ENCODE data around the gene EXOC6B.

The EXOC6B gene

DNA sequence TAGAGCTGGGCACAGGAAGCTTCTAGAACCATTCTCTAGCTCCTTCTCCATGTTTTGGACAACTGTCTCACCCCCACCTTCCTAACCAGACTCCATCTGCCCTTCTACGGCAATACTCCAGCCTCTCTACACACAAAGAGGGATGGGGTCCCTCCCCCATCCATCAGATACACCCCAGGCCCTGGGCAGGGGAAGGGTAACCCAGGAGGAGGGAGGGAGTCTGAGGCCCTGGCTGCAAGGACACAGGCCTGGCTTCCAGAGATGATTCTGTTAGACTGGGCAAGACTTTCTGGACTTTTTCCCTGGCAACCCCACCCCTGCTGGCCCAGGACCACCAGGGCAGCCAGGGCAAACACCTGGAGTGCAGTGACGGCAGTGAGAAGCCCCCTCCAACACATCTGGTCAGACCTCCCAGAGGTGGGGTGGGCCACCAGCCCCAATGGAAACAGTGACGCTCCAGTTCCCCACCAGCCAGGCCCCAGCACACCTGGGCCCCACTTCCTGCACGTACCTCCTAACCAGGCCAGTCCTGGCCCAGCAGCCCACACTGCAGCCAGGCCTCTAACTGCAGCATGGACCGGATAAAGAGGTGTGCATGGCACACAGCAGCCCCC lies 684.7 kb downstream of the EXOC6B start:
- DNase-seq, result no peak

DNA sequence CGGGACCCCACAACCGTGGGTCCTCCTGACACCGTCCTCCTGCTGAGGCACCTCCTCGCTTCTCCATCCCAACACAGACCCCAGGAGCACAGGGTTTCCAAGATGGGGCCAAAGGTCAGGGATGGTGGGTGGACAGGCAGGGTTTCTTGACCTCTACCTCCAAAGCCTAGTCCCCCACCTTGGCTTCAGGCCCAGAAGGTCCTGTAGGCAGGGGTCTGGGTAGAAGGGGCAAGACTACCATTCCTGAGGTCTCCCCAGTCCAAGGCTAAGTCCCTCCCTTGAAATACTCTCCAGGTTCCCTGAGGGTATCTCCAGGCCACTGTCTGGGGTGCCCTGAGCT lies 685.2 kb downstream of the EXOC6B start:
- DNase-seq, result no peak

GRCh38 chr2:72139874-72140620 lies 685.8 kb downstream of the EXOC6B start:
- no peak for DNase-seq

GRCh38 chr2:72139471-72139873 lies 686.4 kb downstream of the EXOC6B start:
- DNase-seq, result no peak

- no peak for DNase-seq
Measured at GRCh38 chr2:72138921-72139381, 686.9 kb downstream of the EXOC6B start.

DNA sequence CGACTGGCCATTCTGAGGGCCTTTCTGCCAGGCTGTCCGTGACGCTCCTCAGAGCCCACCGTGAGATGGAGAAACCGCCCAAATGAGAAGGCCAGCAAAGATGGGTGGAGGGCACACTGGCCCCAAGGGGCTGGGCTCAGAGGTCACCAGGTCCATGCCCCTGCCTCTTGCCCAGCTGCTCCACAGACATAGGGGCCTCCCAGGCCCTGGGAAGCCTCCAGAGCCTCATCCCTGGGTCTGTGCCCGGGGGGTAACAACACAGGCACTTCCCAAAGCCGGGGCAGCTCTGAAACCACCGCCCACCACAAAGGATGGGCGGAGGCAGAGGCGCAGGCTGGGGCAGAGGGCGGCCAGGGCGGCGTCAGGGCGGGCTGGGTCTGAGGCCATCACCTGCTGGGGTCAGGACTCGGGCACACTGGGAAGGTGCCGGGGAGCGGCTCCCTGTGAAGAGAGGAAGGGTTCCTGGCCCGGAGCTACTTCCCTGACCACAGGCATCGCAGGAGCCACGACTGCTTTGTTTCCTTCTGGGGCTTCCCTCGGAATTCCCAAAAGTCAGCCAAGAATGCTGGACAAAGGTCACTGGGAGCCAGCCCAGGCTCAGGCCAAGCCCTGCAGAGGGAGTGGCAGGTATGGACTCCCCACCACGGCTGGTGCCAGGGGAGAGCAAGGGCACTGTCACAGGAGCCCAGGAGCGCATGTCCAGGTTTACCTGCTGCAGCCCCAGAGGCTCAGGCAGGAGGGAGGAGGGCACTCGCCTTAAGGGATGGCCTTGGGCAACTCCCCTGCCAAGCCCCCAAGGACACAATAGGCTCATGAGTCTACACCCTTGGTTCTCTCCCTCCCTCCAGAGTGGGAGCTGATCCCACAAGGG lies 687.6 kb downstream of the EXOC6B start:
- no peak for DNase-seq

- DNase-seq, result peak; percentile 68
Measured at GRCh38 chr2:72137498-72138010, 688.3 kb downstream of the EXOC6B start.

GRCh38 chr2:72136933-72137497 lies 688.8 kb downstream of the EXOC6B start:
- no peak for DNase-seq

- DNase-seq, result no peak
Measured at GRCh38 chr2:72136331-72136730, 689.5 kb downstream of the EXOC6B start.

- no peak for DNase-seq
Measured at GRCh38 chr2:72135921-72136320, 689.9 kb downstream of the EXOC6B start.

DNA sequence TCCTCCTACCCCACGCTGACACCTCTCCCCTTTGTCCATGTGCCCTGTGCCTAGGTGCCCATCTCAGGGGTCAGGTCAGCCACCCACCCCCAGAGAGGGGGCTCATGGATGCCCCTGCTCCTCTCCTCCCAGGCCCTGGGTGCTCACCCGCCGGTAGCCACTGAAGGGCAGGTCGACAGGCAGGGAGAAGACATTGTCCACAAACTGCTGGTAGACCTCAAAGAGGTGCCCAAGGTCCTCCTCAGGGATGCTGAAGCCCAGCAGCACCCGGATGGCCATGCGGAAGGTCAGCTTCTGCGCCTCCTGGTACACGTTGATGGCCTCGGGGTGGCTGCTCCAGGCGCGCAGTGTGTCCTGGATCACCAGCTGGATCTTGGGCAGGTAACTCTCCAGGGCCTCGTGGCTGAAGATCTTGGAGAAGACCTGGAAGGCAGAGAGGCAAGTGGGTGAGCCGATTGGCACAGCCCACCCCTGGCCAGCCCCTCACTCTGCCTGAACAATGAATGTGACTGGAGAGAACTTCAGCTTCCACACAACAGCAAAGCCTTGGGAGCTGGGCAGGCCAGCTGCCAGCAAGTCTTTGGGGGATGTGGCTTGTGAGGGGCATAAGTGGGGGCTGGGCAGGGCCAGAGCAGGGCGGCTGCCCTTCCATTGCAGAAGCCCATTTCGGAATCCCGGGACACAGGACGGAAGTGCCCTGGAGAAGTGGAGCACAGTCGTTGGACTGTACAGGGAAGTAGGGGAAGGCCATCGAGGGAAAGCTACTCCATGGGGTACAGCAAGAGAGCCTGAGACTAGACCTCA lies 690.6 kb downstream of the EXOC6B start:
- DNase-seq, result no peak

DNA sequence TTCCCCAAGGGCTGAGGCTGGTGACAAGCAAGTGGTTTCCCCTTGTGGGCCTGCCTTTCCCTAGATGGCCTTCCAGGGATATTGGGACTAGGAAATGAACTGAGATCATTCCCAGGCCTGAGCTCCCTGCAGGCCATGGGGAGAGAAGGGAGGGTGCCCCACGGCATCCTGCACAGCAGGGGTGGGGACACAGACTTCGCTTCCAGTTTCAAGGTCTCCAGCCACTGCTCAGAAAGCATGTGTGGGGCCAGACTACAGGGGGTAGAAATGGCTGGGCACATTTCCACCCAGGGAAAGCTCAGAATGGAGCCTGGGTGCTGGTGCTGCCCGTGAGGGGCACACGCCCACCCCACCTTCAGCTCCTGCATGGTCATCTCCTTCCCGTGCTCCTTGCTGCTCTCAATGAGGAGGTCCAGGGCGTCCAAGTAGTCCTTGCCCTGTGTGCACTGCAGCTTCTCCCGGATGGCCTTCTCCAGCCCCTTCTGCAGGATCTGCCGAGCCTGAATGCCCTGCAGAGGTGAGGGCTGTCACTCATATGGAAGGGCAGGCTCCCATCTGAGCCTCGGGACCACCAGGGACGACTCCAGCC lies 691.3 kb downstream of the EXOC6B start:
- DNase-seq, result no peak

DNA sequence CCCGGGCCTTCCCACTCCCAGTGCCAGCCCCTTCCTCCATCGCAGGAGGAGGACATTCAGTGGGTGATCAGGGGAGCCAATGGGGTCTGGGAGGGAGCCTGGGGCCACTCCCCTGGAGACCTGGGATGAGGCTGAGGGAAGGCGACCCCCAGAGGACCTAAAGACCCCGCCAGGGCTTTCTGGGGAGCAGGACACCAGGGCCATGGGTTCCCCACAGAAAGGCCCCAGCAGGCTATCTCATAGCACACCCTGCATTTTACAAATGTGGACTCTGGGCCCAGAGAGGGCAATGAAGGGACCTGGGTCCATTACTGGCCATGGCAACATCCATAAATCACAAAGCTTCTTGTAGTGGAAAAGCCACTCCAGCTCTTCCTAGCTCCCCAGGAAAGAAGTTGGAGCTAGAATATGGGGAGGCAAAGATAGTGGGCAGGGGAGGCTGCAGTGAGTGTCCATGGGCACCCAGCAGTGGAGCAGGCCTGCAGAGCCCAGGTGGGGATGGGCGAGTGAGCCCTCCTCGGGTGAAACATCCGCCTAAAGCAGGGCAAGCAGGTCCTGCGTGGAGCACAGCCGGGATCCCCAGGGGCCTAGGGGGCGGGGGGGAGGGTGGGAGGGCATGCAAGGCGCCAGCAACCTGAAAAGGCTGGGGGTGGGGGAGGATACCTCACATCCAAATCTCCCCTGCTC lies 692.0 kb downstream of the EXOC6B start:
- DNase-seq, result no peak

DNA sequence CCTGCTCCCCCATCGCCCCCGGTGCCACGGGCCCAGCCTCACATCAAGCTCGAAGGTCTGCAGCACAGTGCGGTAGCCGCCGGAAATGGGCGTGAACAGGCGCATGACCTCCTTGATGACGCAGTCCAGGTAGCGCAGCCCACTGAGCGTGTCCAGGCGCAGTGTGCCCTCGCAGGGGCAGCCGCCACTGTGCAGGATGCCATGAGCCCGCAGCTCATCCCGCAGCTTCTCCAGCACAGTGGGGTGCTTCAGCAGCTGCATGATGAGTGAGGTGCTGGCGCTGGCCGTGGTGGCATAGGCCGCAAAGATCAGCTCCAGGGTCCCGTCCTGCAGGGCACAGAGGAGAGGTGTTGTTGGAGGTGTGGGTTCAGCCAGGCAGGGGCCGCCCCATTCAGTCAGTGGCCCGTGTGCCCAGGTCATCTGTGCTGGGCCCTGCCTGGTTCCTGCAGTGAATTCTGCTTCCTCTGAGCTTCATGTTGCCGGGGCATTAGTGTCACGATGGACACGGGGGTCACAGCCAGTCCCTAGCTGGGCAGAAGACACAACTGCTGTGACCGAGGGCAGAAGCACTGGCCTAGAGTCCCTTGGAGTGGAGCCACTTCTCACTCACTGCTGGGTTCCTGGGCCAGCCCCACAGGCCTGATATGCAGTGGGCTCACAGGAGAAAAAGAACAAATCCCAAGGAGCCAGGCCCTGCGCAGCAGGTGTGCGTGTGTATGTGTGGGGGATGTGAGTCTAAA lies 692.7 kb downstream of the EXOC6B start:
- no peak for DNase-seq

DNA sequence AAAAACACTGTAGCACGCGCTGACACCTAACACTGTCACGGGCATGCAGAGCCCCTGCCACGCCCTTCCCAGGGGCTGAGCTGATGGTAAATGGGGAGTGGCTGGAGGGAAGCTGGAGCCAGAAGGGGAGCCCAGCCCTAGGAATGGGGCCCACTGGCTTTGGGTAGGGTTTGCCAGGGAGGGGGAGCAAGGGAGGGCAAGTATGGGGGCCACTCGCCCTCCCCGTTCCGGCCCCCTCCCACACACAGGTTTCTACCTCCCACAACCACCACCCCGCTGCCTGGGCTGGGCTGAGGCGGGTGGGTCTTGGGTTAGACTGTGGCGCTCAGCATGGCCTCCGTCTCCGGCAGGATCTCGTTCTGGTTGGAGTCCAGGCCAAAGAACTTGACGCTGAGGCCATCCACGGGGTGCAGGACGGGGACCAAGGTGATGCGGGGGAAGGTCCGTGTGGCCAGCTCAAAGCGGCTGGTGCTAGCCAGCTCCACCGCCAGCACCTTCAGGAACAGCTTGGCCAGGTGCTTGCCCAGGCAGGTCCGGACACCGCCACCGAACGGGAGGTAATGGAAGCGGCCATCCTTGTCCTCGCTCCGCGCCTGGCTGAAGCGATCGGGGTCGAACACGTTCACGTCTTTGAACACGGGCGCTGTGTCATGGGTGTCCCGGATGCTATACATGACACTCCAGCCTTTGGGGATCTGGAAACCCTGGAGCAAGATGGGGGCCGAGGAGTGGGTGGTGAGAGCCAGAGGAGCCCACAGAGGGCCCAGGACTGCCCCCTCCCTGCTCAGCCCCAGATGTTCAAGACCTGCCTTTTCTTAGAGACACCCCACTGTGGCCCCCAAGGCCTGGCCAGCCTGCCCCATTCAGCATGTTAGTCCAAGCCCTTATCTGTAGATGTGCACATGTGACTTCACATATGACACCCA lies 693.7 kb downstream of the EXOC6B start:
- no peak for DNase-seq

DNA sequence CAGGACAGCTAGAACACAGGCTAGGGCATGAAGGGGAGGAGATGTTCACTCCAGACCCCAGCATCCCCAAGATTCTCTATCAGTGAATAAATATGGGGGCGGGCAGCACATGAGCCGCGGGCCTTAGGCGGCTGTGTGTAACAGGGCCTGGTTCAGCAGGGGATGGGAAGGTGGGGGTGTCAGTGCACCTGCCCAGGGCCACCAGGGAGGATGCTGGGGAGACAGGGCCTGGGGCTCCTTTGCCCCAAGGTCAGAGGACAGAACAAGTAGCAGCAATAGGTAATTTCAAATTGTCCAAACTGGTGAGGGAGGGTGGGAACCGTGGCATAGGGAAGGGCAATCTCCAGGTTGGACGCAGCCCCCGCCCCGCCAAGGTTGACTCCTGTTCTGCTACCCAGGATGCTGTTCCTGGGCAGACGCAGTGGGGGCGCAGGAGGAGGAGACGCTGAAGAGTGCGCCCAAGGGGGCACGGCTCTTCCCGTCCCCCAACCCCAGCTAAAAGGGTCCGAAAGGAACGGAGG lies 694.4 kb downstream of the EXOC6B start:
- DNase-seq, result no peak

- no peak for DNase-seq
Measured at GRCh38 chr2:72130659-72131360, 695.0 kb downstream of the EXOC6B start.

DNA sequence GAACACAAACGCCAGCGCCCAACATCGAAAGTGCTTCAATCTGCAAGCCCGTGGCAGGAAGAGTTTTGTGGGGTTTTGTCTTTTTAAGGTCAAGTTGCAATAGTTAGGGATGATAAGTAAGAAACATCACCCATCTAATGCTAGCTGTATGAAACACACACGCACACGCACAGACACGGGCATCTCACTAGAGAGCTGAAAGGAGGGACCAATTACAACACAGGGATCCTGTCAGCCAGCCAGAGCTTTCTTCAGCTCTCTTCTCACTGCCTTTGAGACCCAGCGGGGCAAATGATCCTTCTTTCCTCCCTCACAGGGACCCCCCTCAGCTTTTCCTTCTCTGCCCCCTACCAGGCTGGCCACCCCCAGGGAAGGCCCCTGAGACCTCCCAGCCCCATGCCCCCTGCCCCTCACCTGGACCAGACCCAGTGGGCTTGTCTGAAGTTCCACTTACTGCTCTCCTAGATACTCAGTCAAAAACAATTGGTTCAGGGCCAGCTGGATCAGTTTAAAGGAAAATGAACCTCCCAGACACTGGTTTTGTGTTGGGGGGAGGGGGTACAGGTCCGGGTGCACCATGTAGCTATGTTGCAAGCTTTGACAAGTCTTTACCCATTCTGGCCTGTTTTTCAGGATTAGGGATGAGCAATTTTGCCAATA lies 696.0 kb downstream of the EXOC6B start:
- DNase-seq, result no peak
